Peyer's patch (tissue), 4 donors: ENCODE data around the gene POLR3H.

Experiments
- CTCF ChIP-seq, 6 experiments: fragments of 450-650 bp in 4 of 6; fragments of 200-600 bp in 2 of 6; sonication (generic) in 1 of 6; IDR thresholded peaks; one replicate each; pipeline ENCODE4 v1.5.1; 2017 to 2019; ENCODE audit warnings: antibody characterized with exemption in 6 of 6, mild to moderate bottlenecking in 3 of 6, moderate library complexity in 1 of 6
- POLR2A ChIP-seq, 2 donors: fragments of 450-650 bp; IDR thresholded peaks; one replicate each; pipeline ENCODE4 v1.5.1; 2017; ENCODE audit warnings: antibody characterized with exemption in 2 of 2, mild to moderate bottlenecking in 2 of 2, moderate library complexity in 2 of 2

GRCh38 chr22:41530890-41531714 lies 13.2 kb downstream of the POLR3H start:
- TF ChIP-seq CTCF (IDR thresholded peaks at IDR 0.05) (no peak), POLR2A (IDR thresholded peaks at IDR 0.05) (no peak)
